Endothelial cell (in vitro differentiated cells): ENCODE measurements around the gene SNCG. TPM values are rescaled to one million over a fixed set of nuclear protein-coding genes. Genes with fewer than 3 reads are reported as not detected.
A peak's percentile ranks its signal among the peaks of the same experiment; 100 is the strongest.
"Not testable (repeated sequence)": the region's sequence is repeated elsewhere in the genome, so short reads cannot be mapped to it uniquely, and the experiment has no call there.

Experiments
- DNase-seq: peaks from one replicate; pipeline ENCODE4 v3.0.0; 2021; ENCODE audit warnings: low spot score
- H3K27ac Mint-ChIP-seq: one replicate; pipeline ENCODE4 v1.8.0; 2021; ENCODE audit warnings: mixed read lengths, inconsistent platforms; ENCODE audit not compliant: unreplicated experiment
- H3K27me3 Mint-ChIP-seq: one replicate; pipeline ENCODE4 v1.8.0; 2021; ENCODE audit warnings: mild to moderate bottlenecking, moderate library complexity, mixed read lengths, inconsistent platforms; ENCODE audit not compliant: unreplicated experiment
- H3K36me3 Mint-ChIP-seq: one replicate; pipeline ENCODE4 v1.8.0; 2021; ENCODE audit warnings: mild to moderate bottlenecking, low read depth, mixed read lengths, inconsistent platforms; ENCODE audit not compliant: unreplicated experiment
- H3K4me1 Mint-ChIP-seq: one replicate; pipeline ENCODE4 v1.8.0; 2021; ENCODE audit warnings: mild to moderate bottlenecking, mixed read lengths, inconsistent platforms; ENCODE audit not compliant: unreplicated experiment
- H3K4me3 Mint-ChIP-seq: one replicate; pipeline ENCODE4 v1.8.0; 2021; ENCODE audit warnings: mild to moderate bottlenecking, mixed read lengths, inconsistent platforms; ENCODE audit not compliant: unreplicated experiment
- H3K9me3 Mint-ChIP-seq: one replicate; pipeline ENCODE4 v1.8.0; 2021; ENCODE audit warnings: mixed read lengths, inconsistent platforms; ENCODE audit not compliant: unreplicated experiment
- CTCF ChIP-seq: fragments of 200-600 bp; sonication (generic); IDR thresholded peaks from one replicate; pipeline ENCODE4 v1.5.0; 2021; ENCODE audit warnings: antibody characterized with exemption; ENCODE audit not compliant: unreplicated experiment
- total RNA-seq: library from RNA; stranded (reverse); fragmentation: NEBNext Ultra II Directional; extraction: Animal tissue kit (Norgen Biotek cat#: 25700); gene quantifications from one replicate; pipeline ENCODE4 v1.2.1, GENCODE V29; 2021; ENCODE audit not compliant: unreplicated experiment

Gene SNCG
- total RNA-seq, 1 donor from 2014 or later: 52.9 TPM

GRCh38 chr10:86929468-86930380 is 28.7 kb upstream of the SNCG start:
- Mint-ChIP-seq H3K4me1 (no peaks in the 10 kb centered on the region), H3K4me3 (no peak overlapping the region), H3K36me3 (peaks cover 18% of the 10 kb centered on the region), H3K9me3 (no peaks in the 10 kb centered on the region), H3K27me3 (peaks cover 4% of the 10 kb centered on the region), H3K27ac (no peak overlapping the region)
- no peak for DNase-seq
- no peak for TF ChIP-seq CTCF

- no peak for DNase-seq
- Mint-ChIP-seq H3K36me3 (peaks cover 38% of the 10 kb centered on the region), H3K9me3 (no peaks in the 10 kb centered on the region), H3K27me3 (peaks cover 9% of the 10 kb centered on the region), H3K27ac (peak overlapping the region; percentile 17), H3K4me3 (no peak overlapping the region), H3K4me1 (peaks cover 6% of the 10 kb centered on the region)
- no peak for TF ChIP-seq CTCF
These were observed 26.5 kb upstream of the SNCG start for GRCh38 chr10:86931872-86932271.

GRCh38 chr10:86932674-86933073 is 25.7 kb upstream of the SNCG start:
- TF ChIP-seq CTCF: no peak
- Mint-ChIP-seq H3K27ac (no peak overlapping the region), H3K4me3 (no peak overlapping the region), H3K4me1 (peaks cover 9% of the 10 kb centered on the region), H3K27me3 (peaks cover 12% of the 10 kb centered on the region), H3K36me3 (peaks cover 46% of the 10 kb centered on the region), H3K9me3 (no peaks in the 10 kb centered on the region)
- DNase-seq: no peak

GRCh38 chr10:86934162-86934711 is 24.2 kb upstream of the SNCG start:
- H3K36me3 Mint-ChIP-seq: peaks cover 46% of the 10 kb centered on the region
- not testable (repeated sequence) for H3K4me1 Mint-ChIP-seq, H3K27ac Mint-ChIP-seq, DNase-seq, H3K4me3 Mint-ChIP-seq, H3K9me3 Mint-ChIP-seq
- H3K27me3 Mint-ChIP-seq: peaks cover 12% of the 10 kb centered on the region

- Mint-ChIP-seq H3K36me3 (peaks cover 57% of the 10 kb centered on the region), H3K4me3 (peak overlapping the region; percentile 57), H3K4me1 (peaks cover 12% of the 10 kb centered on the region), H3K27ac (no peak overlapping the region), H3K9me3 (no peaks in the 10 kb centered on the region), H3K27me3 (peaks cover 14% of the 10 kb centered on the region)
- DNase-seq: no peak
- TF ChIP-seq CTCF: no peak
These were observed 21.5 kb upstream of the SNCG start for GRCh38 chr10:86936661-86937501.
